Stomach (tissue), 4 donors: Measurements from ENCODE around the gene TNS3.

Experiments used
- EP300 ChIP-seq: sonication (generic); formaldehyde crosslinking; IDR thresholded peaks from one replicate; pipeline ENCODE4 v1.6.1; 2017; ENCODE audit warnings: antibody characterized with exemption
- POLR2A ChIP-seq, 4 donors: fragments of 450-650 bp; IDR thresholded peaks; one replicate each; pipeline ENCODE4 v1.6.1; 2016; ENCODE audit warnings: antibody characterized with exemption in 4 of 4, control low read depth in 2 of 4, mild to moderate bottlenecking in 1 of 4, moderate library complexity in 1 of 4
- POLR2AphosphoS5 ChIP-seq, 3 donors: sonication (generic); formaldehyde crosslinking; IDR thresholded peaks; one replicate each; pipeline ENCODE4 v1.6.1; 2016; ENCODE audit warnings: antibody characterized with exemption in 3 of 3
- TF ChIP-seq, protein P1 (sequence below), 7 experiments: fragments of 450-650 bp in 4 of 7; fragments of 200-600 bp in 3 of 7; sonication (generic) in 3 of 7; IDR thresholded peaks; one replicate each; pipeline ENCODE4 v1.5.1; 2016 to 2019; ENCODE audit warnings: antibody characterized with exemption in 7 of 7, control low read depth in 2 of 7, mild to moderate bottlenecking in 1 of 7

DNA sequence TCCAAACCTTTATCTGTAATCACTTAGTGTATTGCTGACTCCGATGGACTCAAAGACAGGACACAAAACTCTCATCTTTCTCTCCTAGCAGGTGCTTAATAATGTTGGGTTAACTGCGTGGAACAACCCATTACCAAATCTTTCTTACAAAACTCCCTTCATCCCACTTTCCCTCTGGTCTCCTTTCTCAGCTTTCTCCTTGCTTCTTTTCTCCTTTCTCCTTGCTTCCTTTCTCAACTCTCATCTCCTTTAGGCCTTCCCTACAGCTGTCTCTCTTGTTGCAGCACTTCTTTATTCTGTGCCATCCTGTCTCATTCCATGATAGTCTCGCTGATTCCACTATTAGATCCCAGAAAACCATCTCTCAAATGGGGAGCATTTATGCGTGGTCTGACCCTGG is 67.5 kb downstream of the TNS3 start:
- TF ChIP-seq POLR2AphosphoS5 (IDR thresholded peaks at IDR 0.05) (no peak), POLR2A (IDR thresholded peaks at IDR 0.05) (no peak), EP300 (no peak)
- TF ChIP-seq, protein P1, sequence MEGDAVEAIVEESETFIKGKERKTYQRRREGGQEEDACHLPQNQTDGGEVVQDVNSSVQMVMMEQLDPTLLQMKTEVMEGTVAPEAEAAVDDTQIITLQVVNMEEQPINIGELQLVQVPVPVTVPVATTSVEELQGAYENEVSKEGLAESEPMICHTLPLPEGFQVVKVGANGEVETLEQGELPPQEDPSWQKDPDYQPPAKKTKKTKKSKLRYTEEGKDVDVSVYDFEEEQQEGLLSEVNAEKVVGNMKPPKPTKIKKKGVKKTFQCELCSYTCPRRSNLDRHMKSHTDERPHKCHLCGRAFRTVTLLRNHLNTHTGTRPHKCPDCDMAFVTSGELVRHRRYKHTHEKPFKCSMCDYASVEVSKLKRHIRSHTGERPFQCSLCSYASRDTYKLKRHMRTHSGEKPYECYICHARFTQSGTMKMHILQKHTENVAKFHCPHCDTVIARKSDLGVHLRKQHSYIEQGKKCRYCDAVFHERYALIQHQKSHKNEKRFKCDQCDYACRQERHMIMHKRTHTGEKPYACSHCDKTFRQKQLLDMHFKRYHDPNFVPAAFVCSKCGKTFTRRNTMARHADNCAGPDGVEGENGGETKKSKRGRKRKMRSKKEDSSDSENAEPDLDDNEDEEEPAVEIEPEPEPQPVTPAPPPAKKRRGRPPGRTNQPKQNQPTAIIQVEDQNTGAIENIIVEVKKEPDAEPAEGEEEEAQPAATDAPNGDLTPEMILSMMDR (IDR thresholded peaks at IDR 0.05) = no peak
